Spleen (tissue), 11 donors: ENCODE measurements around the gene TNK2. TPM values are rescaled to one million over a fixed set of nuclear protein-coding genes. Genes with fewer than 3 reads are reported as not detected.
"Not testable (repeated sequence)": the region's sequence is repeated elsewhere in the genome, so short reads cannot be mapped to it uniquely, and the experiment has no call there.

Experiments
- DNase-seq: peaks from one replicate; pipeline ENCODE4 v3.0.0-alpha.2; 2020
- H3K27ac ChIP-seq, 8 donors: fragments of 200-600 bp; sonication (generic) in 7 of 8; 1 replicate in 4 of 8; 2 replicates in 4 of 8; pipeline versions ENCODE4 v1.5.0 to v1.8.0; 2016 to 2021; ENCODE audit warnings: inconsistent platforms in 4 of 8, mild to moderate bottlenecking in 4 of 8, moderate library complexity in 1 of 8
- H3K27me3 ChIP-seq, 7 donors: fragments of 200-600 bp; sonication (generic) in 6 of 7; replicated peaks in 1 of 7; 1 replicate in 4 of 7; 2 replicates in 3 of 7; pipeline versions ENCODE4 v1.5.0 to v1.8.0; 2016 to 2021; ENCODE audit warnings: inconsistent platforms in 3 of 7, mild to moderate bottlenecking in 1 of 7
- H3K36me3 ChIP-seq, 6 donors: fragments of 200-600 bp; sonication (generic) in 5 of 6; 1 replicate in 4 of 6; 2 replicates in 2 of 6; pipeline versions ENCODE4 v1.5.0 to v1.8.0; 2016 to 2021; ENCODE audit warnings: inconsistent platforms in 2 of 6
- H3K4me1 ChIP-seq, 6 donors: fragments of 200-600 bp; sonication (generic) in 5 of 6; 1 replicate in 3 of 6; 2 replicates in 3 of 6; pipeline versions ENCODE4 v1.5.0 to v1.8.0; 2016 to 2021; ENCODE audit warnings: inconsistent platforms in 3 of 6
- H3K4me3 ChIP-seq, 8 donors: fragments of 200-600 bp; sonication (generic) in 7 of 8; 1 replicate in 4 of 8; 2 replicates in 4 of 8; pipeline versions ENCODE4 v1.5.0 to v1.8.0; 2016 to 2021; ENCODE audit warnings: inconsistent platforms in 4 of 8, mild to moderate bottlenecking in 4 of 8, moderate library complexity in 2 of 8
- H3K9me3 ChIP-seq, 8 donors: fragments of 200-600 bp; sonication (generic) in 7 of 8; 1 replicate in 4 of 8; 2 replicates in 4 of 8; pipeline versions ENCODE4 v1.5.0 to v1.8.0; 2016 to 2021; ENCODE audit warnings: inconsistent platforms in 4 of 8
- POLR2A ChIP-seq, 3 donors: fragments of 450-650 bp; IDR thresholded peaks; one replicate each; pipeline ENCODE4 v1.5.1; 2017; ENCODE audit warnings: antibody characterized with exemption in 3 of 3, mild to moderate bottlenecking in 1 of 3
- POLR2AphosphoS5 ChIP-seq, 3 donors: sonication (generic); formaldehyde crosslinking; IDR thresholded peaks; one replicate each; pipeline ENCODE4 v1.5.1; 2017; ENCODE audit warnings: antibody characterized with exemption in 3 of 3
- WGBS, 5 donors: extraction: QIAGEN DNeasy Blood & Tissue Kit in 3 of 5; methylation state at CpG; one replicate each; pipeline versions ENCODE4 v1.1.5 to v1.1.7; 2013 to 2018; 5-methylcytosine and 5-hydroxymethylcytosine counted together
- intact Hi-C: fragments of 100-400 bp; cut with DNase I; formaldehyde crosslinking; loops from one replicate; pipeline ENCODE4 v1.15.0; 2023; ENCODE audit warnings: low total_unique reads
- polyA plus RNA-seq, 3 donors: library from polyadenylated mRNA; stranded (reverse); fragments of 200-250 nt; gene quantifications; one replicate each; pipeline ENCODE4 v1.2.1, GENCODE V29; 2013
- total RNA-seq, 7 donors: library from RNA; depleted of rRNA in 3 of 7; stranded (reverse); fragments of >200 nt in 3 of 7; fragmentation: NEBNext Ultra II Directional in 4 of 7; extraction: Animal tissue kit (Norgen Biotek cat#: 25700) in 4 of 7; gene quantifications; one replicate each; pipeline versions ENCODE4 v1.1.0 to v1.2.1, GENCODE V29; 2016 to 2021
- TF ChIP-seq, protein P1 (sequence below), 11 experiments: fragments of 200-600 bp in 7 of 11; fragments of 450-650 bp in 4 of 11; sonication (generic) in 4 of 11; IDR thresholded peaks in 8 of 11; conservative IDR thresholded peaks in 3 of 11; 1 replicate in 7 of 11; 2 replicates in 4 of 11; pipeline versions ENCODE4 v1.4.0 to v1.8.0; 2016 to 2021; ENCODE audit warnings: antibody characterized with exemption in 11 of 11, inconsistent platforms in 4 of 11, mild to moderate bottlenecking in 1 of 11
- donor health status: healthy with polysubstance abuse.
- donor health status: DM: no; HTN: no; CAD: no; lungs with moderate emphysema.
- donor health status: DM: no; HTN: no; CAD: no.
- donor health status: Bipolar disorder and iron deficiency.
- donor health status: healthy.
- donor health status: DM: no; HTN: no; CAD: no.
- donor health status: DM: yes; HTN: yes; CAD: no.

TNK2 gene
- total and polyA plus RNA-seq, 10 donors: 30.6 to 104 (median 76.2) TPM

DNA sequence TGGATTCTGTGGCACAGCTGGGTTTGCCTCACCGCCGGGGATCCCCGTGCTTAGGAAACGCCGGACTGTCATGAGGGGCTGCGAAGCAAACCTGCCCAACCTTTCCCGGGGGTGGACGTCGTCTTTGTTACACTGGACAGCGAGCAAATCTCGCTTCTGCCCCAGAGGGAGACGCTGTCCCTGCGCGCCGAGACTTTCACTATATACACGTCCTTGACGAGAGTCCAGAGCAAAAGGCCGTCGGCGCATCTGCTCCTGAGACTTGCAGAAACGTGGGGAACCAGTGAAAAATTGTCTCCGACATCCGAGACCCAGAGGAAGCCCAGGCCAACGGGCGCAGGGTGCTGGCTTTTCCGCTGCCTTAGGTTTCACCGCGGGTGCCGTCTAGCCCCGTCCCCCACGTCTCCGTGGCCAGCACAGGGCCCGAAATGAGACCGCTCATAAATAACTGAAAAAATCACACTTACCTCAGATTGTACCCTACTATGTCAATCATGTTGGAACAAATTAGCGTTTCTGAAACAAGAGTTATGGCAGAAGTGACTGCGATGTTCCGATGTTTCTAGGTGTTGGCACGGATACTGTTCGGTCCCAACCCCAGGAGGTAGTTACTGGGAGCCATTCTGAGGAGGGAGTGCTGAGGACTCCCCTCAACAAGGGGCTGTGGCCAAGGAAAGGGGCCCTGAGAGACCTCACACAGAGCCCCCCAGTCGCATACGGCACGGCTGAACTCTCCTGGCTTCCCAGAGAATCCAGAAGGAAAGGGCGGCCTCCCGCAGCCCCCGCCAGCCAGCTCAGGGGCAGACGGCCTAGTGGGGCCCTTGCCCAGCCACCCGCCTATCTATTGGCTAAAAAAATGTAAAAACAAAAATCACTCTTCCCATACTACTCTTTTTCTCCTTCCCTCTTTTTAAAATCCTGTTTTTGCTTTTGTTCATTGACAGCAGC, 82.2 kb downstream of the TNK2 start:
- Histone ChIP-seq H3K9me3 (no peaks in the 10 kb centered on the region), H3K36me3 (no peaks in the 10 kb centered on the region), H3K4me3 (no peak overlapping the region), H3K27ac (no peak overlapping the region), H3K27me3 (peaks cover 0 to 62% (median 0%) of the 10 kb centered on the region in 7 donors), H3K4me1 (no peaks in the 10 kb centered on the region)
- WGBS, 5 donors: 91 to 95% (median 93%) methylated on average over 38 to 47 of the region's 47 CpGs
- TF ChIP-seq POLR2AphosphoS5 (IDR thresholded peaks at IDR 0.05): no peak
- no peak for TF ChIP-seq POLR2A (IDR thresholded peaks at IDR 0.05)
- TF ChIP-seq, protein P1, sequence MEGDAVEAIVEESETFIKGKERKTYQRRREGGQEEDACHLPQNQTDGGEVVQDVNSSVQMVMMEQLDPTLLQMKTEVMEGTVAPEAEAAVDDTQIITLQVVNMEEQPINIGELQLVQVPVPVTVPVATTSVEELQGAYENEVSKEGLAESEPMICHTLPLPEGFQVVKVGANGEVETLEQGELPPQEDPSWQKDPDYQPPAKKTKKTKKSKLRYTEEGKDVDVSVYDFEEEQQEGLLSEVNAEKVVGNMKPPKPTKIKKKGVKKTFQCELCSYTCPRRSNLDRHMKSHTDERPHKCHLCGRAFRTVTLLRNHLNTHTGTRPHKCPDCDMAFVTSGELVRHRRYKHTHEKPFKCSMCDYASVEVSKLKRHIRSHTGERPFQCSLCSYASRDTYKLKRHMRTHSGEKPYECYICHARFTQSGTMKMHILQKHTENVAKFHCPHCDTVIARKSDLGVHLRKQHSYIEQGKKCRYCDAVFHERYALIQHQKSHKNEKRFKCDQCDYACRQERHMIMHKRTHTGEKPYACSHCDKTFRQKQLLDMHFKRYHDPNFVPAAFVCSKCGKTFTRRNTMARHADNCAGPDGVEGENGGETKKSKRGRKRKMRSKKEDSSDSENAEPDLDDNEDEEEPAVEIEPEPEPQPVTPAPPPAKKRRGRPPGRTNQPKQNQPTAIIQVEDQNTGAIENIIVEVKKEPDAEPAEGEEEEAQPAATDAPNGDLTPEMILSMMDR (IDR thresholded peaks at IDR 0.05 in 8 of 11, conservative IDR thresholded peaks at IDR 0.05 in 3 of 11): no peak
- DNase-seq: no peak
- intact Hi-C loops: no loop called here

- 50 to 75% (median 66%) methylated on average over 14 to 15 of the region's 15 CpGs for WGBS, 5 donors
Observed at GRCh38 chr3:195825191-195825588, 83.2 kb downstream of the TNK2 start.

DNA sequence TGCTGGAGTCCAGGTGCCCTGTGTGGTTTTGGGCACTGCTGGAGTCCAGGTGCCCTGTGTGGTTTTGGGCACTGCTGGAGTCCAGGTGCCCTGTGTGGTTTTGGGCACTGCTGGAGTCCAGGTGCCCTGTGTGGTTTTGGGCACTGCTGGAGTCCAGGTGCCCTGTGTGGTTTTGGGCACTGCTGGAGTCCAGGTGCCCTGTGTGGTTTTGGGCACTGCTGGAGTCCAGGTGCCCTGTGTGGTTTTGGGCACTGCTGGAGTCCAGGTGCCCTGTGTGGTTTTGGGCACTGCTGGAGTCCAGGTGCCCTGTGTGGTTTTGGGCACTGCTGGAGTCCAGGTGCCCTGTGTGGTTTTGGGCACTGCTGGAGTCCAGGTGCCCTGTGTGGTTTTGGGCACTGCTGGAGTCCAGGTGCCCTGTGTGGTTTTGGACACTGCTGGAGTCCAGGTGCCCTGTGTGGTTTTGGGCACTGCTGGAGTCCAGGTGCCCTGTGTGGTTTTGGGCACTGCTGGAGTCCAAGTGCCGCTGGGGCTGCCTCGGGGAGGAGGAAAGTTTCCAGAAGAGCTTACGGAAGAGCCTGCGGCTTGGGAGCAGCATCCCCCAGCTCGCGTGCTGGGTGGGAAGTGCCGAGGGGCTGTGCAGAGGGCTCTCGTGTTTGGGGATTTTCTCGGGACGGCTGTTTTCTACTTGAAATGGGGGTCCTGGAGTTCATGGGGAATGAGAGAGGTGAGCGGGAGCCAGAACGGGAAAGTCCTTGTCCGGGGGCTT, 83.7 kb downstream of the TNK2 start:
- H3K4me1 ChIP-seq, intact Hi-C loops, H3K27ac ChIP-seq, H3K9me3 ChIP-seq, DNase-seq, H3K36me3 ChIP-seq, H3K4me3 ChIP-seq: not testable (repeated sequence)
- peaks cover 0 to 60% (median 0%) of the 10 kb centered on the region in 7 donors for H3K27me3 ChIP-seq
- WGBS, 5 donors: 60 to 74% (median 68%) methylated on average over 11 to 13 of the region's 13 CpGs

More at GRCh38 chr3:195825191-195825588, 83.2 kb downstream of the TNK2 start:
- no peak for TF ChIP-seq POLR2A (IDR thresholded peaks at IDR 0.05)
- no peak for TF ChIP-seq POLR2AphosphoS5 (IDR thresholded peaks at IDR 0.05)
- TF ChIP-seq, protein P1 (IDR thresholded peaks at IDR 0.05 in 8 of 11, conservative IDR thresholded peaks at IDR 0.05 in 3 of 11): no peak
- Histone ChIP-seq H3K36me3 (no peaks in the 10 kb centered on the region), H3K9me3 (no peaks in the 10 kb centered on the region), H3K27ac (no peak overlapping the region), H3K27me3 (peaks cover 0 to 65% (median 0%) of the 10 kb centered on the region in 7 donors), H3K4me3 (no peak overlapping the region), H3K4me1 (no peaks in the 10 kb centered on the region)
- intact Hi-C loops: no loop called here
- DNase-seq: no peak

GRCh38 chr3:195823999-195824398, 84.4 kb downstream of the TNK2 start:
- Histone ChIP-seq H3K4me3 (no peak overlapping the region), H3K9me3 (no peaks in the 10 kb centered on the region), H3K4me1 (no peaks in the 10 kb centered on the region), H3K27me3 (peaks cover 0 to 57% (median 0%) of the 10 kb centered on the region in 7 donors), H3K27ac (no peak overlapping the region), H3K36me3 (no peaks in the 10 kb centered on the region)
- DNase-seq: no peak
- intact Hi-C loops: no loop called here
- no peak for TF ChIP-seq POLR2AphosphoS5 (IDR thresholded peaks at IDR 0.05)
- no peak for TF ChIP-seq POLR2A (IDR thresholded peaks at IDR 0.05)
- TF ChIP-seq, protein P1 (IDR thresholded peaks at IDR 0.05 in 8 of 11, conservative IDR thresholded peaks at IDR 0.05 in 3 of 11): no peak
- 59 to 79% (median 63%) methylated on average over 9 to 13 of the region's 13 CpGs for WGBS, 5 donors
